ENCODE data around the gene CCDC150. TPM values are rescaled to one million over a fixed set of nuclear protein-coding genes. Genes with fewer than 3 reads are reported as not detected.
"Not testable (repeated sequence)": the region's sequence is repeated elsewhere in the genome, so short reads cannot be mapped to it uniquely, and the experiment has no call there.

CCDC150 gene
- total RNA-seq, 8 experiments from 2014 or later, result 1.7 to 22.6 (median 3.9) TPM

GRCh38 chr2:196697825-196698224, 58.3 kb downstream of the CCDC150 start:
- no peak for ATAC-seq (replicated peaks in 6 of 8)
- in situ Hi-C loops (cut with MboI; ENCODE audit: low pct_unique_long_range_greater_than_20kb in 2 of 9, low sequenced_read_pairs in 9 of 9, unreplicated experiment in 9 of 9), result no loop called here
- Histone ChIP-seq H3K4me1 (replicated peaks in 1 of 2) (no peaks in the 10 kb centered on the region), H3K4me3 (no peak overlapping the region), H3K27ac (no peak overlapping the region)

- no peak overlapping the region for H3K4me3 ChIP-seq
- 44 to 100% (median 88%) methylated on average over 1 to 2 of the region's 2 CpGs; no CpG with 5 or more reads in 3 of the 10 experiments for WGBS, 10 experiments
- H3K27ac ChIP-seq, result no peak overlapping the region
- ATAC-seq (replicated peaks in 6 of 8), result peak in 1 of 8 experiments; percentile 85
- in situ Hi-C loops (cut with MboI; ENCODE audit: low pct_unique_long_range_greater_than_20kb in 2 of 9, low sequenced_read_pairs in 9 of 9, unreplicated experiment in 9 of 9), result no loop called here
- H3K4me1 ChIP-seq (replicated peaks in 1 of 2), result no peaks in the 10 kb centered on the region
Observed at GRCh38 chr2:196702641-196703040, 63.1 kb downstream of the CCDC150 start.

- H3K4me1 ChIP-seq (replicated peaks in 1 of 2), result no peaks in the 10 kb centered on the region
- ATAC-seq (replicated peaks in 6 of 8), result no peak
- in situ Hi-C loops (cut with MboI; ENCODE audit: low pct_unique_long_range_greater_than_20kb in 2 of 9, low sequenced_read_pairs in 9 of 9, unreplicated experiment in 9 of 9), result no loop called here
- H3K27ac ChIP-seq, result no peak overlapping the region
- no peak overlapping the region for H3K4me3 ChIP-seq
Observed at GRCh38 chr2:196703695-196704094, 64.2 kb downstream of the CCDC150 start.

- ATAC-seq (replicated peaks in 6 of 8); H3K27ac ChIP-seq; in situ Hi-C loops (cut with MboI; ENCODE audit: low pct_unique_long_range_greater_than_20kb in 2 of 9, low sequenced_read_pairs in 9 of 9, unreplicated experiment in 9 of 9); H3K4me3 ChIP-seq; H3K4me1 ChIP-seq (replicated peaks in 1 of 2): not testable (repeated sequence)
- 60 to 100% (median 87%) methylated on average over 1 to 4 of the region's 10 CpGs; no CpG with 5 or more reads in 6 of the 10 experiments for WGBS, 10 experiments
Observed at GRCh38 chr2:196710056-196710455, 70.5 kb downstream of the CCDC150 start.

GRCh38 chr2:196711625-196712024, 72.1 kb downstream of the CCDC150 start:
- no peaks in the 10 kb centered on the region for H3K4me1 ChIP-seq (replicated peaks in 1 of 2)
- H3K4me3 ChIP-seq, result no peak overlapping the region
- no peak for ATAC-seq (replicated peaks in 6 of 8)
- in situ Hi-C loops (cut with MboI; ENCODE audit: low pct_unique_long_range_greater_than_20kb in 2 of 9, low sequenced_read_pairs in 9 of 9, unreplicated experiment in 9 of 9), result no loop called here
- H3K27ac ChIP-seq, result no peak overlapping the region

- in situ Hi-C loops (cut with MboI; ENCODE audit: low pct_unique_long_range_greater_than_20kb in 2 of 9, low sequenced_read_pairs in 9 of 9, unreplicated experiment in 9 of 9), result no loop called here
- 83 to 100% (median 100%) methylated on average over 1 to 2 of the region's 2 CpGs; no CpG with 5 or more reads in 2 of the 10 experiments for WGBS, 10 experiments
Observed at GRCh38 chr2:196712867-196713266, 73.4 kb downstream of the CCDC150 start.

GRCh38 chr2:196718419-196719109, 79.0 kb downstream of the CCDC150 start:
- H3K4me1 ChIP-seq (replicated peaks in 1 of 2), result peaks cover 0 to 6% of the 10 kb centered on the region in 2 donors
- in situ Hi-C loops (cut with MboI; ENCODE audit: low pct_unique_long_range_greater_than_20kb in 2 of 9, low sequenced_read_pairs in 9 of 9, unreplicated experiment in 9 of 9), result no loop called here
- 31 to 76% (median 71%) methylated on average over 2 to 6 of the region's 6 CpGs for WGBS, 10 experiments
- no peak overlapping the region for H3K27ac ChIP-seq
- H3K4me3 ChIP-seq, result no peak overlapping the region
- ATAC-seq (replicated peaks in 6 of 8), result no peak

More at GRCh38 chr2:196712867-196713266, 73.4 kb downstream of the CCDC150 start:
- Histone ChIP-seq H3K27ac (no peak overlapping the region), H3K4me3 (no peak overlapping the region), H3K4me1 (replicated peaks in 1 of 2) (no peaks in the 10 kb centered on the region)
- ATAC-seq (replicated peaks in 6 of 8), result no peak

GRCh38 chr2:196719110-196719872, 79.8 kb downstream of the CCDC150 start:
- in situ Hi-C loops (cut with MboI; ENCODE audit: low pct_unique_long_range_greater_than_20kb in 2 of 9, low sequenced_read_pairs in 9 of 9, unreplicated experiment in 9 of 9), result no loop called here
- Histone ChIP-seq H3K27ac (no peak overlapping the region), H3K4me1 (replicated peaks in 1 of 2) (peaks cover 0 to 6% of the 10 kb centered on the region in 2 donors), H3K4me3 (no peak overlapping the region)
- 18 to 100% (median 58%) methylated on average over 1 to 4 of the region's 6 CpGs for WGBS, 10 experiments
- peak; percentile 77 to 100 (median 99) for ATAC-seq (replicated peaks in 6 of 8)

- ATAC-seq (replicated peaks in 6 of 8), result no peak
- no peak overlapping the region for H3K4me3 ChIP-seq
- in situ Hi-C loops (cut with MboI; ENCODE audit: low pct_unique_long_range_greater_than_20kb in 2 of 9, low sequenced_read_pairs in 9 of 9, unreplicated experiment in 9 of 9), result no loop called here
- no peak overlapping the region for H3K27ac ChIP-seq
- peaks cover 0 to 6% of the 10 kb centered on the region in 2 donors for H3K4me1 ChIP-seq (replicated peaks in 1 of 2)
Observed at GRCh38 chr2:196723571-196723970, 84.1 kb downstream of the CCDC150 start.

- H3K4me3 ChIP-seq, result no peak overlapping the region
- in situ Hi-C loops (cut with MboI; ENCODE audit: low pct_unique_long_range_greater_than_20kb in 2 of 9, low sequenced_read_pairs in 9 of 9, unreplicated experiment in 9 of 9), result no loop called here
- no peak for ATAC-seq (replicated peaks in 6 of 8)
- no peaks in the 10 kb centered on the region for H3K4me1 ChIP-seq (replicated peaks in 1 of 2)
- WGBS, 10 experiments, result 80 to 100% (median 84%) methylated on average over 1 to 3 of the region's 3 CpGs; no CpG with 5 or more reads in 1 of the 10 experiments
- H3K27ac ChIP-seq, result no peak overlapping the region
Observed at GRCh38 chr2:196725218-196725617, 85.7 kb downstream of the CCDC150 start.

- Histone ChIP-seq H3K27ac (no peak overlapping the region), H3K4me3 (no peak overlapping the region), H3K4me1 (replicated peaks in 1 of 2) (no peaks in the 10 kb centered on the region)
- in situ Hi-C loops (cut with MboI; ENCODE audit: low pct_unique_long_range_greater_than_20kb in 2 of 9, low sequenced_read_pairs in 9 of 9, unreplicated experiment in 9 of 9), result no loop called here
- ATAC-seq (replicated peaks in 6 of 8), result no peak
- WGBS, 10 experiments, result 84 to 100% (median 95%) methylated on average over 2 to 4 of the region's 4 CpGs; no CpG with 5 or more reads in 3 of the 10 experiments
Observed at GRCh38 chr2:196725882-196726281, 86.4 kb downstream of the CCDC150 start.

GRCh38 chr2:196729418-196729817, 89.9 kb downstream of the CCDC150 start:
- Histone ChIP-seq H3K4me1 (replicated peaks in 1 of 2) (no peaks in the 10 kb centered on the region), H3K4me3 (no peak overlapping the region), H3K27ac (no peak overlapping the region)
- in situ Hi-C loops (cut with MboI; ENCODE audit: low pct_unique_long_range_greater_than_20kb in 2 of 9, low sequenced_read_pairs in 9 of 9, unreplicated experiment in 9 of 9), result no loop called here
- 80 to 100% (median 100%) methylated on average over 1 to 2 of the region's 2 CpGs; no CpG with 5 or more reads in 5 of the 10 experiments for WGBS, 10 experiments
- ATAC-seq (replicated peaks in 6 of 8), result no peak

- H3K4me3 ChIP-seq; H3K27ac ChIP-seq; ATAC-seq (replicated peaks in 6 of 8); in situ Hi-C loops (cut with MboI; ENCODE audit: low pct_unique_long_range_greater_than_20kb in 2 of 9, low sequenced_read_pairs in 9 of 9, unreplicated experiment in 9 of 9); H3K4me1 ChIP-seq (replicated peaks in 1 of 2): not testable (repeated sequence)
Observed at GRCh38 chr2:196736646-196737045, 97.1 kb downstream of the CCDC150 start.

- H3K27ac ChIP-seq, result no peak overlapping the region
- in situ Hi-C loops (cut with MboI; ENCODE audit: low pct_unique_long_range_greater_than_20kb in 2 of 9, low sequenced_read_pairs in 9 of 9, unreplicated experiment in 9 of 9), result no loop called here
- ATAC-seq (replicated peaks in 6 of 8), result no peak
- H3K4me3 ChIP-seq, result no peak overlapping the region
- H3K4me1 ChIP-seq (replicated peaks in 1 of 2), result no peaks in the 10 kb centered on the region
- WGBS, 10 experiments, result 53 to 100% (median 94%) methylated on average over 1 to 2 of the region's 2 CpGs; no CpG with 5 or more reads in 1 of the 10 experiments
Observed at GRCh38 chr2:196737046-196737445, 97.5 kb downstream of the CCDC150 start.

Measured in motor neuron (in vitro differentiated cells).